HS-5 (cell line): ENCODE data around the gene PDZD8.

ENCODE experiments used
- DNase-seq: peaks from one replicate; pipeline ENCODE4 v3.0.0-alpha.2; 2012; ENCODE audit warnings: low read depth

The PDZD8 gene

GRCh38 chr10:117391436-117392205 lies 16.4 kb upstream of the PDZD8 start:
- no peak for DNase-seq

GRCh38 chr10:117390420-117390819 lies 15.2 kb upstream of the PDZD8 start:
- DNase-seq, result no peak

- no peak for DNase-seq
Observed at GRCh38 chr10:117386805-117387204, 11.6 kb upstream of the PDZD8 start.

GRCh38 chr10:117382861-117383260 lies 7.6 kb upstream of the PDZD8 start:
- DNase-seq, result no peak

- DNase-seq, result no peak
Observed at GRCh38 chr10:117374506-117375359, 507 bp downstream of the PDZD8 start.

GRCh38 chr10:117373823-117374505 lies 1.3 kb downstream of the PDZD8 start:
- no peak for DNase-seq

- no peak for DNase-seq
Observed at GRCh38 chr10:117370205-117370604, 5.0 kb downstream of the PDZD8 start.

GRCh38 chr10:117367718-117368117 lies 7.5 kb downstream of the PDZD8 start:
- no peak for DNase-seq

GRCh38 chr10:117366741-117367140 lies 8.5 kb downstream of the PDZD8 start:
- DNase-seq, result no peak

GRCh38 chr10:117365612-117366011 lies 9.6 kb downstream of the PDZD8 start:
- no peak for DNase-seq

- DNase-seq, result no peak
Observed at GRCh38 chr10:117364110-117364960, 10.9 kb downstream of the PDZD8 start.

- no peak for DNase-seq
Observed at GRCh38 chr10:117363028-117363427, 12.2 kb downstream of the PDZD8 start.

- DNase-seq, result no peak
Observed at GRCh38 chr10:117362313-117362712, 12.9 kb downstream of the PDZD8 start.

GRCh38 chr10:117360994-117361667 lies 14.1 kb downstream of the PDZD8 start:
- no peak for DNase-seq

- no peak for DNase-seq
Observed at GRCh38 chr10:117360016-117360415, 15.2 kb downstream of the PDZD8 start.

- DNase-seq, result no peak
Observed at GRCh38 chr10:117355072-117355471, 20.2 kb downstream of the PDZD8 start.

GRCh38 chr10:117353684-117354083 lies 21.6 kb downstream of the PDZD8 start:
- DNase-seq, result no peak

GRCh38 chr10:117352724-117353123 lies 22.5 kb downstream of the PDZD8 start:
- DNase-seq, result no peak

GRCh38 chr10:117351996-117352395 lies 23.2 kb downstream of the PDZD8 start:
- DNase-seq, result no peak

- no peak for DNase-seq
Observed at GRCh38 chr10:117351558-117351957, 23.7 kb downstream of the PDZD8 start.

GRCh38 chr10:117350909-117351308 lies 24.3 kb downstream of the PDZD8 start:
- DNase-seq, result no peak
